NCI-H1092 (cell line): Measurements from ENCODE around the gene NRP2.

Source experiments
- DNase-seq: peaks from one replicate; lab custom pipeline; 2025; lab: John Stamatoyannopoulos, UW

Gene NRP2

DNA sequence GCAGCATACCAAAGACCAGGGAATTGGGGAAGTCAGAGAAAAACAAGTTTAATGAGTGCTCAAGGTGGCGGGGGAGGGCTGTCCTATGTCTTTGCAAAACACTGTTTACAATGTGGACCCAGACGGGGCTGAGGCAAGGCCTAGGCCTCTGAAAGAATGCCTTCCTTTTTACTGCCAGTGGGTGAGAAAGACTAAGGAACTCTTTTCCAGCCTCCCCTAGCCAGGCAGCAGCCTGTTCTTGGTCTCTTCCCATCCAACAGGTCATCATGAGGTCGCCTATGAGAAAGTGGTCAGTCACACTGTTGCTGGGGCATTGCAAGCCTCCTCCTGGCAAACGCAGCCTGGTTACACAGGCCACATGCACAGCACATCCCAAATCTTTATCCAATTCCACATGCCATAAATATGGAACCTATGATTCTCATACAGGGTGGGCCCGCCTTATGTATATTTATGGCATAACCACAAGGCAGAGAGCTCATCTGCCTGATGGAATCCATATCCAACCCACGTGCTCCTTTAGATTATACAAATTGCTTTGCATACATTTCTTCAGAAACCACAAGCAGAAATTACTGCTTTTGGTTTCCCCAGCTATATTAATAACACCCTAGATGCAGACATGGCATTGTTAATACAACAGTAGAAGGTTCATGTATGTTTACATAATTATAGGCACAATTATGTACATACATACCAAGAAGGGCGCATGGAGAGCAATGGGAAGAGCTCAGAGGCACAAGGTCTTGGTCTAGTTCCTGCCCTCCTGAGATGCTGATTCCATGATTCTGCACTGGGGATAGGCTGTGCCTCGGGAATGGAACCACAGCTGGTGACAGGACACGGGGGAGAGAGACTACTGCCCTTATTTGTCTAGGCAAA, 48.6 kb downstream of the NRP2 start:
- DNase-seq = no peak

DNA sequence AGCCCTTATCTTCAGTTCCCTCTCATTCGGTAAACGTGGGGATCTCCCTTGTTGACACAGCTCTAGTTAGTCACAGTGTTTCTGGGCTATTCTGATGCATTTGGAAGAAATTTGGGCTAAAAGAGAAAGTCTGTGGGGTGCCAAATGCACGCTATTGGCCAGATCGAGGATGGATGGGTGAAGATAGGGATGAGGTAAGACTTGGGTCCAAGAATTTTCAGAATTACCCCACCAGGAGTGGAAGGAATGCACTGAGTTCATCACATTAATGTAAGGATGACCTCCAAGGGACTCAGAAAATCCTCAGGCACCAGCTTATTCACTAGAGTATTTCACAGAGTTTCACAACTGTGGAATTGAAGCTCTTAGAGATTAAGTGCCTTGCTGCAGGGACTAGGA, 49.3 kb downstream of the NRP2 start:
- no peak for DNase-seq

DNA sequence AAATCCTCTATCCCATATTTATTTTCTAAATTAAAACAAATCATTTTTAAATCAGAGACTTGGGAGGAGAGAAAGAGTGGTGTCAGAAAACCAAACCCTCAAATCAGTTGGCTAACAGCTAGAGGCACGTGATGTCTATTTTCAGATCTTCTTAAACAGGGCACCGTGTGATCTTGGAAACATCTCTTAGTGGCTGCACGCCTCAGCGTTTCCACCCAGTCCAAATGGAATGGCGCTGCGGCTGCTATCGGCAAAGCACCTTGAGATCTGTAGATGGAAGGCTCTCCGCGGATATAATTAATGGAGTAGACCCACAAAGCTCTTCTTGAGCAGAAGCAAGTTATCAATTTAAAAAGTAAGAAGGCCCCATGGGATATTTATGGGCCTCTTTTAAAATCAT, 50.0 kb downstream of the NRP2 start:
- no peak for DNase-seq

DNA sequence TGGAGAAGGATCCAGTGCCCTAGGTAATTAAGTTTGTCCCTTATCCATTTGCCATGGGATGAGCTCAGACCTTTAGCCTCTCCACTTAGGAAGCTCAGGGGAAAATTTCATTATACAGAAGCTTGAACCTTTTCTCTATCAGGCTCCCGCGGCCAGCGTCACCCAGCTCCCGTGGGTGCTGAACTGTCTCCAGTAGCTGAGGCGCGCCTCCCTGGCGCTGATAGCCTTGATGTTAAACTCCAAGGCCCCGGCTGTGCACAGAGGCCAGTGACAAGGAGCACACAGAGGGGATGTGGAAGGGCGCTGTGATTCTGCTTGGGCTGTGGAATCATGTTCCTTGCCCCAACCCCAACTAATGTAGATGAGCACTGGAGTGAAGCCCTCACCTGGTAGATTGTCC, 50.8 kb downstream of the NRP2 start:
- no peak for DNase-seq

DNA sequence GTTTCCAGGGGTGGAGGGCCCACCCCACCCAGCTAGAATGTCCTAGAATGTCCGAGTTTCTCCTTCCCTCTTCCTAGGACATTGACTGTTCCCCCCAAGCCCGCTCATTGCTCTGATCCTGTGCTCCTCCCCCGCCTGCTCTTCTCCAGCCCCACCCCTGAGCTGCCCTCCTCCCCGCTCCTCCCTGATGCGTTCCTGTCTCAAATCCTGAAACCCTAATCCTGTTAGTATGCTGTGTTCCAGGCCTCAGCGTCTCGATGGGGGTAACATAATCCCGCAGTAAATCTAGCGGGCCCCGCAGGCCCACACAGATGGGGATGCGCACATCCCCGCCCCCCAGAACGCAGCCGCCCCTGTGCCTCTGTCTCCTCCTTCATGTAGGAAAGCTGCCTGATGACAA, 51.3 kb downstream of the NRP2 start:
- DNase-seq = no peak

DNA sequence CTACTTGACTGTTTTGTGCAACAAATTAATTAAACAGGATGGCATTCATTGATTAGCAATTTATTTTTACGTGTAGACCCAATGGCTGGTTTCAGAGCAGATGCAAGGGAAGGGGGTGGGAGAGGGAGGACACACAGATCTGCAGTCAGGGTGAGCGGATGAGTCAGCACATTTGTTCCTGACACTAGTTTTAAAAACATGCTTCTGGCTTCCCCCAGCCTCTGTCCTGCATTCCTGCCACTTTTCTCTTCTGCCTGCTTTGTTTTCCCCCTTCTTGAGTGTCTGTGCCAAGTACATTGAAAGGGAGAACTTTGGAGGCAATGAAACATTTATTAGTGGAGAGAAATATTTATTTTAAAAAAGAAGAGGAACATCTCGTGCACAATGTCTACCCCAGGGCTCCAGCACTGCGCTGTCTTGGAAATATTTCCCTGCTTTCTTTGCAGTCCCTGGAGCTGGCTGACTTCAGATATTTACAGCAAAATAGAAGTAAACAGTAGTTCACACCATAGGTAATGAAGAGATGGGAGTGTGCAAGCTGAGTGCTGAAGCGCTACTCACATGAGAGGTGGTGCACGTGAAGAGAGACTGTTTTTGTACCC, 52.2 kb downstream of the NRP2 start:
- DNase-seq = no peak

DNA sequence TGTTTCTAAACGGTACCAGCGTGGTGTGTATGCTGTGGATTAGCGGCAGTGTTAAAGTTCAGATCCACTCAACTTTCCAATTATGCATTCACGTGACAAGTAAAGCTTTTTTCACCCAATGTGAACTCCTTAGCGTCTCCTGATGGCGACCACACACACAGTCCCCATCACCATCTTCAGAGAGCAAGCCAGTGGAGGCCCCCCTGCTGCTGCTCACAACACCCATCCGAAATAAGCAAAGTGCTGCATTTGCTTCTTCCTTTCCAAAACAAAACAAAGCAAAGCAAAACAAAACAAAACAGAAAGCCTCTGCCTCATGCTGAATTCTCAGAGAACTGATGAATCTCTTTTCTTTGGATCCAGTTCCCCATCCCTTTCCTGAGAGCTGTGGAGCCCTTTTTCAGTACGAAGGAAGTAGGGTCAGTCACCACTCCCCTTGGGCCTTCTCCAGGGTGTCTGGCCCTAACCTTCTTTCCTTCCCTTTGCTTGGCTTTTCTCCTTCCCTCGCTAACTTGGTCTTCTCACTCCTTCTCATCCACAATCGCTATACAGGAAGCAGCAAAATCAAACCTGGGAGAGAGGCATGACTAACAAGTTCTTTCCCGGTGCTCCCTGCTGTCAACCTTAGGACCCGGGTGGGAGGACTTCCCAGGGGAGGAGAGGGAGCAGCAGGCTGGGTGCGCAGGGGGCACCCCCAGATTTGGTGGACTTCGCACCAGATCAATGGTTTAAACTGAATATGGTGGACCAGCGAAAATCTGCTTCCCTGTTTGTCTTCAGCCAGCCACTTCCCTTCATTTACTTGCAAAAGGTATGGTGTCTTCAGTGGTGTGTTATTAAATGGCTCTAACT, 56.0 kb downstream of the NRP2 start:
- no peak for DNase-seq

DNA sequence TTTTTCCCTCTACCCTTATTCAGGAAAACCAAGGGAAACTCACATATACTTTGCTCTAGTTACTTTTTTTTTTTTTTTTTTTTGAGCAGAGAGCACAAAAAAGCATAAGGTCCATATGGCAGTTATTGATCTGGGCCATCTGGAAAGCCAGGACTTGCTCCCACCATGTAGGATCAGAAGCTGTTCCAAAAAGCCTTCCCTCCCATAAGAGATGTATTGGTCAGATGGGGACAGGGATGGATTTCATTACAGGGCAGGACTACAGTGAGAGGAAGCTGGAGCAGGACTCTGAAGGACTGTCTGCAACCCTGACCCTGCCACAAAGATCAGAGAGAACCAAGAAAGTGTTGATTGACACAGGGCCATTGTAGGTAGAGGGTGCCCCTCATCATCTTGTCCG, 57.3 kb downstream of the NRP2 start:
- no peak for DNase-seq

DNA sequence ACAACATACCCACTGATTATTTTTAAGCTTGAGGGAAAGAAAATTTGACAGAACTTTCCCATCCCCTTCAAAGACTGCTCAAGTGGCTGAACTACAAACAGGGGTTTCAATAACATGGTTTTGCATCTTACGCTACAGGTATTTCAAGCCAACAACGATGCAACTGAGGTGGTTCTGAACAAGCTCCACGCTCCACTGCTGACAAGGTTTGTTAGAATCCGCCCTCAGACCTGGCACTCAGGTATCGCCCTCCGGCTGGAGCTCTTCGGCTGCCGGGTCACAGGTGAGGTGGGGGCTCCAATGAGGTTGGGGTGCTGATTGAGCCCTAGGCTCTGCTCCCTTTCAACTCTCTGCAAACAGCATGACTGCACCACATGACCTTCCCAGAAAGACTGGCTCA, 58.1 kb downstream of the NRP2 start:
- DNase-seq = no peak

DNA sequence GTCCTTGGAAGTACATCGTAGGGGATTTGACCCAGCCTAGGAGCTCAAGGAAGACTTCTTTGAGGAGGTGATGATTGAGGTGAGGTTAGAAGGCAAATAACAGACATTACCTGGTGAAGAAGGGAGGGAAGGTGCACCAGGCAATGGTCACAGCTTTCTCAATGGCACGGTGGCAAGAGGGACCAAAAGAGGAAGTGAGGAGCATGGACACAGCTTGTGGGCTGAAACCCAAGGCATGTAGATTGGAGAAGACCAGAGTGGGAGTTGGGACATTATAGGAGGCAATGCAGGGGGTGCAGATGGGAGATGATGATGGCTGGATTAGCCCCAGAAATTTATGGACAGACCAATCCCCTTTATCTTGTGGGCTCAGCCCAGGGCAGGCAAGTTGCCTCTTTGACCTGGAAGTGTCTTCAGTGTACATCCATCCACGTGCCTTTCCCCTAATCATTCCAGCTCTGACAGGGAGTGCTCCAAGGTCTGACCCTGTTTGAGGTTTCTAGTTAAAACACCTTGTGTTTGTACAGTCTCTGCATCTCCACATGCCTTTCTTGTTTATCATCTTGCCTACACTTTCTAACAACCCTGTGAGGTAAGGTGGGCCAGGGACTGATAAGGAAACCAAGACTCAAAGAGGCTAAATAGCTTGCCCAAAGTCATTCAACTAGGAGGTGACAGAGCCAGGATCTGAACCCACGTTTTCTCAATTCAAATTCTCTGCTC, 59.1 kb downstream of the NRP2 start:
- DNase-seq = no peak

DNA sequence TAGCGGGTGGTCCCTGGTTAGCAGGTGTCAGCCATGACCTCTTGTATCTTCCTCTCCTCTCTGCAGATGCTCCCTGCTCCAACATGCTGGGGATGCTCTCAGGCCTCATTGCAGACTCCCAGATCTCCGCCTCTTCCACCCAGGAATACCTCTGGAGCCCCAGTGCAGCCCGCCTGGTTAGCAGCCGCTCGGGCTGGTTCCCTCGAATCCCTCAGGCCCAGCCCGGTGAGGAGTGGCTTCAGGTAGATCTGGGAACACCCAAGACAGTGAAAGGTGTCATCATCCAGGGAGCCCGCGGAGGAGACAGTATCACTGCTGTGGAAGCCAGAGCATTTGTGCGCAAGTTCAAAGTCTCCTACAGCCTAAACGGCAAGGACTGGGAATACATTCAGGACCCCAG, 60.8 kb downstream of the NRP2 start:
- DNase-seq = no peak

DNA sequence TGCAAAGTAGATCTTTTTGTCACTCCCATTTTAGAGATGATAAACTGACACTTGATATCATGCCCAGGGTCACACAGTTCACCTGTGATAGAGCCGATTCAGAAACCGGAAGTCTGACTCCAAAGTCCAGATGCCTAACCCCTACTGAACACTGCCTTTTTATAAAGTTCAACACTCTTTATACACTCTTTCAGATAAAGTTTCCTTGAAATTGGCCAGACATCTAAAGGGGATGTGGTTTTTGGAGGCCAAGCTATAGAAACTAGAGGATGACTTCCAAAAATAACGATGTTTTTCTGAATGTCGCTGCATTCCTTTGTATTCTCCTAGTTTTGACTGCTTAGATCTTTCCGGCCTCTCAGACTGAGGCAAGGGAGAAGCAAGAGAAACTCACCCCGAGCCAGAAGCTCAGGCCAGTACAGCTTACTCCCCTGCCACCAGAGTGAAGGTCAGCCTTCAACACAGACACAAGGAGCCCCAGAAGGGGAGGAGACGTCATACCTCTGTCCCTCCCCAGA, 61.8 kb downstream of the NRP2 start:
- no peak for DNase-seq

DNA sequence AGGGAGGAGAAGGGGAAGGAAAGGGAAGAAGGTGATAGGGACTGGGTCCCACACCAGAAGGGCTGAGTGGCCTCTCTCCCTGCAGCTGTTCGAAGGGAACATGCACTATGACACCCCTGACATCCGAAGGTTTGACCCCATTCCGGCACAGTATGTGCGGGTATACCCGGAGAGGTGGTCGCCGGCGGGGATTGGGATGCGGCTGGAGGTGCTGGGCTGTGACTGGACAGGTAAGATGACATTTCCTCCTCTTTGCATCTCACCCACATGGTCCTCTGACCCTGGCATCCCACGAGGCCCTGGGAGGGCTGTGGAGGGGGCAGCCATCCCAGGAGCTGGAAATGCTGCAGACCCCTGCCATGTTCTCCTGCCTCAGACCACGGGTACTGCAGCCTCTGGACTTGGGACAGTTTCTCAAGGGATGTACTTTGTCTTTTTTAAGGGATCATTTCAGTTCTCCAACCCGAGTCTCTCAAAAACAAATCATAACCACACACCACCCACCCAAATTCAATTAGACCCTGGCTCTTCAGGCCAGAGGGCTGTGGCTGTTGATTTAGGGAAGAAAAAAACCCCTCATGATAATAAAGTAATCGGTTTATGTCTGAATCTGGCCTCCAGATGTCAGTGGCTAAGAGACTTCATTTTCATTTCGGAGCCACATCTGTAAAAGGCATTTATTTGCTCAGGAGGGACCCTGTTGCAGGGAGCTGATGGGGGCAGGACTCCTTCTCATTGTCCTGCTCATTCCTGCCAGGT, 63.5 kb downstream of the NRP2 start:
- no peak for DNase-seq

DNA sequence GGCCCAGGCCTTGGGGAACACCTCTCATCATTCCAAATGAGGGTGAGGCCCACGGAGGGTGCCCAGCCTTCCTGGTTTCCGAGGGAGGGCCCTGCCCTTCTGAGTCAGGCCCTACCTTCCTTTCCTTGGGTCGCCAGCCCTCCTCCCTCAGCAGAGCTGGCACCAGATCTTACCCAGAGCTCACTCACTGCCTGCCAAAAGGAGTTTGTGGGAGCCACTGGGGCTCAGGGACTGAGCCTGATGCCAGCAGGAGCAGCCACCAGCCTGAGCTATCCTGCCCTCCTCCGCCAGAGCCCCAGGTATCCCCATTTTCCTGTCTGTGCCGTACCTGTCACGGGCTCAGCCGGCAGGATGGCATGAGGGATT, 64.1 kb downstream of the NRP2 start:
- no peak for DNase-seq

DNA sequence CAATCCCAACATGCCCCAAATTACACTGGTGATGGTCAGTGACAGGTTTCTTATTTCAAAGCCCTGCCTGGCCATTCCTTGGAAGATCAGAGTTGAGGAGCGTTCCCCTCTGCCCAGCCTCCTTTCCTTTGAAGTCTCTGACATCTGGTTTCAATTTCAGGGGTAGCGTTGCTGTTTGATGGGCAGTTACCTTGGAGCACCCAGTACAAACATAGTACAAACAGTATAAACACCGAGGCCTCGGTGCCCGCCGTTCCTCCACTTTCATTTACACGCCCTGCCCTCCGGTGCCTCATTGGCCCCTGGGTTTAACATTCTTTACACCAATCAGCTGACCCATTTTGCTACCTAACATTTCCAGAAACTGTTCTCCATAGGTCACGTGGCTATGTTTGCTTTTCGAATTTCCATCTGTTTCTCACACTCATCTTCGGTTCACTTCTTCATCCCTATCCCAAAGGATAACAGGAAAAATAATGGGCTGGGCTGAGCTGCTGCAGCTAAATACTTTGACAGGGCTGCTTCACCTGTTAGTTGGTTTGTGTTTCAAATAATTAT, 65.6 kb downstream of the NRP2 start:
- no peak for DNase-seq

DNA sequence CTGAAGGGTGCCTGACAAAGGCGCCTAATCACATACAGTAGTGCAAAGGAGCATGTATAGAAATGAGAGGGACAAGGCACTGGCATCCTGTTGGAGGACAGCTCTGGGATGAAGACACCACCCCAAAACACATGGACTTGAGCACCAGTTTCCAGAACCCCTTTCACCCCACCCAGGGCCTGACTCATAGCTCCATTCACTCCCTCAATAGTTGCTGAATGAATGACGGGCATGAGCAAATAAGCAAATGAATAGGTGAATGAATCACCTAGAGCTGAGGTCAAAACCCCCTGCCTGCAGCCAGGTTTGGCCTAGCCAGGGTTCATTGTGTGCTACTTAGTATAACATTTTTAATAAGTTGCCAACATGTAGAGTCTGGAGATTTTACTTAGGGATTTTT, 66.3 kb downstream of the NRP2 start:
- DNase-seq = no peak

DNA sequence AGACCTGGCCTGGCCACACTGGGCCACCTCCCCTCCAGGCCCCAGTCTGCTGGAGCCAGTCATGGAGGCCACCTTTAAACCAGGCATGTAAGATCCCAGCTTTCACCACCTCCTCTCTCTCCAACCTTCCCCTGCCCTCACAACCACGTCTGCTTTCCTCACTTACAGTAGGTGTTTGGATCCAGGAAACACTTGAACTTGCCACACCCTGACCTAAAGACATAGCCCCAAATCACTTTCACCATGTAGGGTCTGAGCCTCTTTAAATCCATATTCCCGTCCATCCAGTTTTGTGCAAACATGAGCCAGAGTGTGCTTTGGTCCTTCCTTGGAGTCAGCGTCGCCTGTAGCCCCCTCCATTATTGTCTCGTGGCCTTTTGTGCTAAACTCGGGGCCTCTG, 66.8 kb downstream of the NRP2 start:
- no peak for DNase-seq

DNA sequence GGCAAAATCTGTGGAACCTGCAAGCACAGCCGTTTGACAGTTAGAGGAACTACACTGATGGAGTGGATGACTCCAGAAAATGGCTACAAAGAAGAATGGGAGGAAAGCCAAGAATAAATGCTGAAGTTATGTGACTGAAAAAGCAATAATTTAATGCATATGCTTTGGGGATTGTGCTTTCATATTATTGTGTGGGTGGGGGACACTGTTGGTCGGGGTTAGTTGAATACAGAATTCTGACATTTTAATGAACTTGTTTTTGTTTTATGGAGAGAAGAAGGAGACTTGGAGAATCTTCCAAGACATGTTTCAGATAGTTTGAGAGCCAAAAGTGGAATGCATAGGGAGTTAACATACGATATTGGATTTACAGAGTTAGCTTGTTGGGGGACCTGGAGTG, 68.5 kb downstream of the NRP2 start:
- no peak for DNase-seq

DNA sequence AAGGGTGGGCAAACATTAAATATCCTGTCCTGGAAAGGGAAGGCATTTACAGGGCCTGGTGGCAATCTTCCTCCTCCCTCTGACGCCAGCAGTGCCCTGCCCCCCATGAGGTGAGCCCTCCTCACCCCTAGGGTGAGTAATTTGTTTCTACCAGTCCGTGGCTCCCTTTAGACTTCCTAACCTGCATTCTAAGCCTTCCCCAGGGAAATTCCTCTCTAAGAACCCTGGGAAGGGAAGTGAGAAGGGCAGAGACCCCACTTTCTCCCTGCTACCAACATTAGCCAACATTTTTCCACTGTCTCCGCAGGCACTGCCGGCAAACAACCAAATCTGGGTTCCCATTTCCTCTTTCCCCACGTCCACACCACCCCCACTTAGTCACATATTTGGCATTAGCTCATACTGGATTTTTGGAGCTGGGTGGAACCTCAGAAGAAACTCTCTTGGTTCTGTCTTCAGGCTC, 69.3 kb downstream of the NRP2 start:
- DNase-seq = no peak

DNA sequence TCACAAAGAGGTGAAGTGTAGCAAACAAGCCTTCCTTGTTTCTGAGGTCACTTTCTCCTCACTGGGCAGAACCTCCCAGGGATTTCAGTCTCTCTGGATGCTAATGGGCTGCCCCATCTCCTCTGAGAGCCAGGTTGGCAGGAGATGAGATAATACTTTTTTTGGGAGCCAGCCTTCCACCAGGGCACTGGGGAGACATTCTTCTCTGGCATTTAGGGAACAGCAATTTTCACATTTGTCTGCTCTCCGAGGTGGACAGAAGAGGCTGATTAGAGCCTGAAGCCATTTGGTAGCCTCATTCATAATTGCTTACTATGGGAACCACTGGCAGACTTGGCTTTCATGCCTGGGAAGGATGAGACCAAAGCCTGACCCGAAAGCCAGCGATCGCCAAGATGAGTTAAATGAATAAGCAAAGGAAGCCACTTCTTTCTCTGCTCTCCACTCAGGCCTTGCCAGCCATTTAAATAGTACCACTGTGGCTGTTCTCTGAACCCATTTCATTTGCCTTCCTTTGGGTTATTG, 70.1 kb downstream of the NRP2 start:
- DNase-seq = no peak

DNA sequence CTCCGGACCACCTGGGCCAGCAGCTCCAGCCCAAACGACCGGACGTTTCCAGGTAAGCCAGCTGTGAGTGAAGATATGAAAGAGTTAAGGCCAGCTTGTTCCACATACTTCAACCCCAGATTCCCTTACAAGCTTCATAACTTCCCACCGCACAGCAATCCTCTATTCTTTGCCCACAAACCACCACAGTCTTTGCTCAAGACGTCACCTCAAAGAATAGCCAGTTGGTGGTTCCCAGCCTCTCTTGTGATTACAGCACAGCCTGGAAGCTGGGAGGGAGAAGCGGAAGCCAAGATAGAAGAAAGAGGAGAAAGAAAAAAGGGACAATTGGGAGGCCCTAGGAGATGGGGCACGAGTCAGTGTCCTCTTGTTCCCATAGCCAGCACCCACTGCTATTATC, 70.6 kb downstream of the NRP2 start:
- no peak for DNase-seq
